GF-D8 (cell line): ENCODE data around the gene JMJD8.

Experiments used
- DNase-seq: peaks from one replicate; lab custom pipeline; 2025; lab: John Stamatoyannopoulos, UW

Gene JMJD8

GRCh38 chr16:709566-710499, 25.7 kb upstream of the JMJD8 start:
- no peak for DNase-seq

- DNase-seq = no peak
These were observed 24.8 kb upstream of the JMJD8 start for GRCh38 chr16:708959-709358.

GRCh38 chr16:708019-708418, 23.9 kb upstream of the JMJD8 start:
- no peak for DNase-seq

- no peak for DNase-seq
These were observed 23.0 kb upstream of the JMJD8 start for GRCh38 chr16:707062-707538.

GRCh38 chr16:706189-707061, 22.3 kb upstream of the JMJD8 start:
- DNase-seq = no peak

GRCh38 chr16:705431-706188, 21.5 kb upstream of the JMJD8 start, which contains the start of gene FBXL16:
TSS of gene FBXL16 (minus strand) at chr16:705801. CDS start at chr16:697405, 8,396 bp downstream.
- DNase-seq = no peak

- DNase-seq = no peak
These were observed 20.6 kb upstream of the JMJD8 start for GRCh38 chr16:704552-705380.

GRCh38 chr16:704047-704446, 19.9 kb upstream of the JMJD8 start:
- no peak for DNase-seq

GRCh38 chr16:703406-703805, 19.3 kb upstream of the JMJD8 start:
- DNase-seq = no peak

GRCh38 chr16:702341-702740, 18.2 kb upstream of the JMJD8 start:
- no peak for DNase-seq

GRCh38 chr16:700684-701584, 16.8 kb upstream of the JMJD8 start:
- no peak for DNase-seq

- no peak for DNase-seq
These were observed 15.0 kb upstream of the JMJD8 start for GRCh38 chr16:698911-699671.

- no peak for DNase-seq
These were observed 11.4 kb upstream of the JMJD8 start for GRCh38 chr16:695355-696089.

- no peak for DNase-seq
These were observed 10.8 kb upstream of the JMJD8 start for GRCh38 chr16:694863-695354.

GRCh38 chr16:694187-694862, 10.2 kb upstream of the JMJD8 start:
- no peak for DNase-seq

GRCh38 chr16:693766-694165, 9.6 kb upstream of the JMJD8 start:
- no peak for DNase-seq

GRCh38 chr16:693364-693763, 9.2 kb upstream of the JMJD8 start:
- DNase-seq = no peak
